NCI-H1092 (cell line): Measurements from ENCODE around the gene DERL2.

Experiments
- DNase-seq: peaks from one replicate; lab custom pipeline; 2025; lab: John Stamatoyannopoulos, UW

The DERL2 gene

DNA sequence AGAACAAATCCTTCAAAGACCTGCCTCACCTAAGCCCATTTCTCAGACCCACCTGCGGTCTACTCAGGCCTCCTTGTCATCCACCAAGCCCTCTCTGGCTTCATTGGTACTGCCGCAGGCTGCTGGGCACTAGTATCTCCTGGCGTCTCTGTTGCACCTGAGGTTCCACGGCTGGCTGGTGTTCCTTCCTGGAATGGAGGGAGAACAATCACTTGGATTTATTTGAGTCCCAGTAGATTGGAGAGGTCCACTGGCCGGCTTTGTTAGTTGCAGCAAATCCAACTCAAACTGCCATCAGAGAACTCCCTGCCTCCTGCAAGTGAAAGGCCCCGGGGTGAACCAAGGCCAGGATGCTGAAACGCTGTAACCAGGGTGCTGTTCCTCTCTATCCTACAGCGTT lies 15.7 kb upstream of the DERL2 start:
- DNase-seq: no peak

DNA sequence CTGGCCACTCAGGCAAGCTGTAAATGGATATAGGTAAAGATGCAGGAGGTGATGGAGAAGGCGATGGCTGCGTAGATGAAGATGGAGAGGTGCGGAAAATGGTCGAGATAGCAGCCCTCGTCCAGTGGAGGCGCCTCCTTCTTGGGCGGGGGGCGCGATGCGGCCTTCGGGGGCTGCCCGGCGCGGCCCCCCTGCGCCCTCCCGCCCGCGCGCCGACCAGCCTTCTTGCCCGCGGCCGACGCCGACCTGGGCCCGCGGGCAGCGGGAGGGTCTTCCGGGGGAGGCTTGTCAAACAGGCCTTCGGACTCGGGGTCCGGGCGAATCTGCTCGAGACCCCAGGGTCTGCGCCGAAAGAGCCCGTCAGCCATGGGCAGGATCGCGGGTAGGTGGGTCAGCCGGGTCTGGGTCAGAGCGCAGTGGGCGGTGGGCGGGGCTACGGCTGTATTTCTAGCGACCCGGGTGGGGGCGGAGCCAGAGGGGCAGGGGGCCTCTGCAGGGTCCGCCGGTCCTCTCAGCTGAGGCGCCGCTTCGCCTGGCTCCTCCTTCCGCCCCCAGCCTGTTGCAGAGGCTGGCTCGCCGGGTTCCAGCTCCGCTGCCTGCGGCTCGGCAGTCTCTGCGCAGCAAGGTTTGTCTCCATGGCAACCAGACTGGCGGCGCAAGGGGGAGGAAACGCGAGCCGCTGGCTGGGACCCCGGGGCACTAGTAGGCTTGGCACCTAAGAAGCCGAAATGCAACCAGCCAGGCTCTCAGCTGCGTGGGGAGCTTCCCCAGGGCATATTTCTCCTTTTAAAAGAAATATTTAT lies 14.8 kb upstream of the DERL2 start:
- DNase-seq: peak; percentile 92

DNA sequence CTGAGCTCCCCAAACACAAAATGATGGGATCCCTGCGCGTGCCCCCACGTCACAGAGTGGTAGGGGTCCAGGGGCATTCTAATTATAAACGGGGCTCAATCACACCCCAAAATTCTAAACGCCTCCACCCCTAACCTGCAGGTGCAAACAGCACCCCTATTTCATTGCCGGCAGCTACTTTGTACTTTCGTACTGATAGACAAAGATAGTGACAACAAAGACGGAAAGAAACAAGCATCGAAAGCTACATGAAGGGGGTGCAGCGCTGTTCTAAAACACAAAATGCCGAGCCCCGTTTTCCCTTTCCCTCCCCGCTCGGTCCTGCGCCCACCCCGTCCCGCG lies 14.2 kb upstream of the DERL2 start:
- DNase-seq: no peak

DNA sequence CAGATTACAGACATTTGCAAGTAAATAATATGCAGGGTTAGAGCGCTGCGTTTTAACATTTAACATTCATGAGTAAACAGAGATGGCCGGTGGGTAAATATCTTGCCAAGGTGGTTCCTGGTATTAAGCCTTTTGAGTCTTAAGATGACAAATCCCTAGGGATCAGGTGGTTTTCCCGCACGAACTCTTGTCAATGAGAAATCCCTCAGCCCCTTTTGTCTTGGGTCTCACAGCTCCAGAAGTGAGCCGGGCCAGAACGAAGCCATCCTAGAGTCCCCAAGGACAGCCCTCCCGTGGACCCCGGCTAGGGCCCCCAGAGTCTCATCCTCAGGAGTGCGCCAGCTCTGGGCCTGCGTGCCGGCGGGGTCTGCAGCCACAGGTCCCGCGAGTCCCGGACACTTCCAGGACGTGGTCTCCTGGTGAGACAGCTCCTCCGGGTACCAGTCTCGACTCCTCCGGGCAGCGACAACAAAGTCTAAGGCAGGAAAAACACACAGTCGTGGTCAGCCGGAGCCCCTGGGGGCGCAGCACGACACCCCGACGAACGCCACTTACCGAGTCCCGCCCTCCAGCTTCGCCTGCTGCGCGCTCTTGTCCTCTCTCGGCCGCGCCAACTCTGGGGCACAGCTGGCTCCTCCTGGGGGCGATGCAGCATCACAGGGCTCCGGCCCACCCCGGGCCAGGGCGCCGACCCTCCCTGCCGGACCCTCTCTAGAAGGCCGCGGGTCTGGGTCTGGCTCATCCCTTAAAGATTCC lies 13.7 kb upstream of the DERL2 start:
- no peak for DNase-seq

DNA sequence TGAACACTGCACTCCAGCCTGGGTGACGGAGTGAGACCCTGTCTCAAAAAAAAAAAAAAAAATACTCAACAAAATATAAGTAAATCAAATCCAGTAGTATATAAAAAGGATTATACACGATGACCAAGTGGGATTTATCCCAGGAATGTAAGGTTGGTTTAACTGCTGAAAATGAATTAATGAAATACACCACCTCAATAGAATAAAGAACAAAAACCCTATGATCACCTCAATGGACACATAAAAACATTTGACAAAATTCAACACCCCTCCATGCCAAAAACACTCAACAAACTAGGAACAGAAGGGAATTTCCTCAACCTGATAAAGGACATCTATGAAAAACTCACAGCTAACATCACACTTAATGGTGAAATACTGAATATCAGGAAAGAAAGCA lies 7.0 kb upstream of the DERL2 start:
- DNase-seq: no peak

DNA sequence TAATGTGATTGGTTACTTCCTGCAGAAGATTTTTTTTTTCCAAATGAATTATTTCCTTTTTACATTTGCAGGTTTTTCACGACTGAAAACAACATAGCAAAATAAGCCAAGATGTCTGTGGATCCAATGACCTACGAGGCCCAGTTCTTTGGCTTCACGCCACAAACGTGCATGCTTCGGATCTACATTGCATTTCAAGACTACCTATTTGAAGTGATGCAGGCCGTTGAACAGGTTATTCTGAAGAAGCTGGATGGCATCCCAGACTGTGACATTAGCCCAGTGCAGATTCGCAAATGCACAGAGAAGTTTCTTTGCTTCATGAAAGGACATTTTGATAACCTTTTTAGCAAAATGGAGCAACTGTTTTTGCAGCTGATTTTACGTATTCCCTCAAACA lies 2.8 kb upstream of the DERL2 start:
- no peak for DNase-seq

DNA sequence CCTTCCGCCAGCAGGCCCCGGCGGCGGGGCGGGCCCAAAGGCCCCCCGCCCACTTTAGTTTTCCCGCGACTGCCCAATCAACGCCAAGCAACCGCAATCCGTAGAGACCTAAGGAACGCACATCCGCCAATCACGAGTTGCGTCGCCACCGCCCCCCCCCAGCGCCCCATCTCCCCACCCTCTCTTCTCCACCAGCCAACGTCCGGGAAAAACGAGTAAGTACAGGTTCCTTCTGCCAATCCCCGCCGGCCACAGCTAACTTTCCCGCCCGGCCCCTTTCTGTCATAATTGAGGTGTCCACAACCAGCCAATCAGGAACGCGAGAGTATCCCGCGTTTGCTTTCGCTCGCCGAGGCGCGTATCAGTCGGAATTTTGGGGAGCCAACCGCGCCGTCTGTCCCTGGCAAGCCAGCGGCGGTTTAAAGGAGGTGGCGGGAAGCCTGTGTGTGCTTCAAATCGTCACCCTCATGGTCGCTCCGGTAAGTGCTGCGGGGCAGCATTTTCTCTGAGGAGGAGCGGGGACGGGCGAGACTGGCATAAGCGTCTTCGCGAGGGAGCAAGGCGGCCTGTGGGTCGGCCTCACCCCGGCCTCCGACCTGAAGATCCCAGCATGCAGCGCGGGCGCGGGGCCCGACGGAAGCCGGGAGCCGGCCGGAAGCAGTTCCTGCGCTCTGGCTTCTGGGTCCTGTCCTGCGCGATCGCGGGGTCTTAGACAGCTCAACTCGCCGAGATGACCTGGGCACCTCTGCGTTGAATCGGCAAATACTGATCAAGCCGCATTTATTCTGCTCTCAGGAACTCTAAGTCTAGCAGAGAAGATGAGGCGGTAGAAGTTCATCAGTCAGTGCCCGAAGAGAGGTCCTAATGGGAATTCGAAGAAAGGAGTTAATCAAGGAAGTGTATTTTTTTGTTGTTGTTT lies 487 bp upstream of the DERL2 start, which contains the start of gene MIS12:
TSS of gene MIS12 (plus strand) at position 361 of the 919 bp plus-strand sequence. CDS start 2,297 bp downstream, outside the sequence.
- peak; percentile 95 for DNase-seq

DNA sequence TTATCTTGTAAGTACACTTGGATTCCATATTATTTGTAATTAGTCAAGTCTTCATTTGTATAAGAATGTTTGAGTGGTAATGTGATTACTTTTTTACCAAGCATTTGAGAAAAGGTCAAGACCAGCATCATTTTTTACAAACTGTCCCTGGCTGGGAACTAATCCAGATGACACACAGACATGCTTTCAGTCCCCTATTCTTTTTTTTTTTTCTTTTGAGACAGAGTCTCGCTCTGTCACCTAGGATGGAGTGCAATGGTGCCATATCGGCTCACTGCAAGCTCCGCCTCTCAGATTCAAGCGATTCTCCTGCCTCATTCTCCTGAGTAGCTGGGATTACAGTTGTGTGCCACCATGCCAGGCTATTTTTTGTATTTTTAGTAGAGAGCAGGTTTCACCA lies 4.5 kb downstream of the DERL2 start:
- no peak for DNase-seq

DNA sequence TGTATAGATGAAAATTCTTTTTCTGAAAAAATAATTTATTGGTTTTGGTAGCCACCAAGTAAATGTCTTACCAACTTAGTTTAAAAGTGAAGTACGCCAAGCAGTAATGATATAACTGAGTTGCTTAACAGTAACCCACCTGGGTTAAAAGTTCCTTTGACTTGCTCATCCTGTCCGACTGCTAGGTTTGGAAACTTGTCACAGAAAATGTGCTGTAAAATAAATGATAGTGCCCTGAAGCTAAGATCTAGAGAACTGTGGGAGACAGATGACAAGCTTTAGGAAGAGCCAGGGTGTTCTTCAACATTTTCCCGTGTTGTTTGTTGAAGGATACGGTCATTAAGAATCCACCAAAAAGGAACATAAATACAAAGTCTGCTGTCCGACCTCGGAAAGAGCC lies 5.0 kb downstream of the DERL2 start:
- no peak for DNase-seq

DNA sequence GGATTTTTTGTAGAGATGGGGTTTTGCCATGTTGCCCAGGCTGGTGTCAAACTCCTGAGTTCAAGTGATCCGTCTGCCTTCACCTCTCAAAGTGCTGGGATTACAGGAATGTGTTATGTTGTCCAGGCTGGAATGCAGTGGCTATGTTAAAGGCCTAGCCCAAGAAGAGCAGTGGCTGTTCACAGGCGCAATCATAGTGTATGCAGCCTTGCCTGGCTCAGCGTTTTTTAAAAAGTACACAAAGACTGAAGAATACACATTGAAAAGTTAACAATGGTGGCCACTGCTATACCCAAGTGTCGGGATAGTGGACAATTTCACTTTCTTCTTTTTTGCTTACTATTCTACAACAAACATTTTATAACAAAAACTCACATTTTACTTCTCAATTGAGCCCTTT lies 7.0 kb downstream of the DERL2 start:
- DNase-seq: no peak

DNA sequence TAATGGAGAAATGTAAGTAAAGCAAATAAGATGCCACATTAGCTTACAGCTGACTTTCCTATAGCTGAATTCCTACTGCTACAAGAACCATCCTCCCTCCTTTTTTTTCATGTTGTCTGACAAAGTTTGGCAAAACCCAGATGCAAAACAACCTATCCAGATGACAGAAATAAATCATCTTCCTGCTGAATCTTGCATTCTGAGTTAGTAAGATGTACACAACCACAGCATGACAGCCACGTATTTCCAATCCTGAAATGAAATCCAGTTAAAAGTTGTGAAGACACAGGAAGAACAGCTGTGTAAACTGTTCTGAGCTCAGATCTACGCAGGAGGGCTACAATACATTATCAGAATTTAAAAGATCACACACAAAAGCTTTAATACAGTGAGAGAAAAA lies 12.1 kb downstream of the DERL2 start:
- no peak for DNase-seq

DNA sequence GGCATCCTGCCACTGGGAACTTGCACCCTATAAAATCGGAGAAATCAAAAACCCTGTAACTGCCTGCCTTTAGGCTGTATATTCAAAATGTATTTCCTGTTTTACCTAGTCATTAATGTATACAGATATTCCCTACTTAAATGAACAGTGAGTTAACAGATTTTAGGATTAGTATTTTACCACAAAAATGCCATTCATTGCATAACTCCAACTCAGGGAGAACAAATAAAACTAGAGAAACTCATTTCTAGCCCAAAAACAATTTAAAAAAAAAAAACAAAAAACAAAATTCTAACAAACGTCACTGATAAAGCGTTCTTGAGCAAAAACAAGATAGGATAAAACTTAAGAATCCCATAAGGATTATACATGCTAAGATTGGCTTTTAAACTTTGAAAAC lies 13.5 kb downstream of the DERL2 start:
- no peak for DNase-seq

DNA sequence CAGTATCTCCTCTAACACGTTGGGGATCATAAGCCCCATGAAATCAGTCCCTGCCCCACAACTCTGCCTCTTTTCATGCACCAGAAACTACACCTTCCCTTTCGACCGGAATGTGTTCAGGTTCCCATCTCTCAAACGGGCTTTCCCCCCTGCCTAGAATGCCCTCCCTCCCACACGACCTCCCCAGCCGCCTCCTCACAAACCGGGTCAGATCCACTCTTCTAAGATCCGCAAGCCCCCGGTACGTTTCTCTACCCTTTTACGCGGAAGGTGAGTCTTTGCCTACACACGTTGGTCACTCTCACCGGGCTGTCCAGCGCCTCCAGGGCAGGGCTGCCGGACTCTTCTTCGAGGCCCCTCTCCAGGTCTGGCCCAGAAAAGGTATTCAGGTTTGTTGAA lies 17.9 kb downstream of the DERL2 start:
- DNase-seq: no peak

DNA sequence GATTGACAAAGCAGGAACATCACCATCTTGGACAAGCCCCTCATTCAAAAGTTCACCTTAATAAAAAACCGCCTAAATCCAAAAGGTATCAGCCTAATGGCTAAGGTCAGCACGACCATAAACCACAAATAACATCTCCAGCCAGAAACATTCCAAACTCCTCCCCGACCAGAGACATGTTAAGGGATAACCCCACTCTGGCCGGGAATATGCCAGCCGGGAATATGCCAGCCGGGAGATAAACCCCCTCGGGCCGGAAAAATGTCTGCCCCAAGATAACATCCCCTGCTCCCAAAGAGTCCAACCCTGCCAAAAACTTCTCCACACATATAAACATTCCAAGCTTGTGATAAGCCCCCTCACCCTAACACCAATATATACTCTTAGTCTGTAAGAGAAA lies 18.6 kb downstream of the DERL2 start:
- no peak for DNase-seq

DNA sequence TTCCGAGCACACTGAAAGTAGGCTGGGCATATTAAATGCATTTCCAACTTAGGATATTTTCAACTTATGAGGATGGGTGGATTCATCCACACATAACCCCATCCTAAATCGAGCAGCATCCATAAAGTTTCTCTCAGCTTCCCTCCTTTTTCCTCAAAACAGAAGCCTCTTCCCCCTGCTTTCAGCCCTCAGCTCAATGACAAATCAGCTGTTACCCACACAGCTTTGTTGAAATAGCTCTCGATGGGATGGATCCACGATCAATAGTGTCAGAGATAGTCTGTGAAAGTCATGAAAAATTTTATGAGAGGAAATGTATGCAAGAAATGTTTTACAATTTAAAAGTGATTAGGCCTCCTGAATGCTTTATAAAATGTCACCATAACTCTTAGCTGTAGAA lies 19.7 kb downstream of the DERL2 start:
- no peak for DNase-seq

DNA sequence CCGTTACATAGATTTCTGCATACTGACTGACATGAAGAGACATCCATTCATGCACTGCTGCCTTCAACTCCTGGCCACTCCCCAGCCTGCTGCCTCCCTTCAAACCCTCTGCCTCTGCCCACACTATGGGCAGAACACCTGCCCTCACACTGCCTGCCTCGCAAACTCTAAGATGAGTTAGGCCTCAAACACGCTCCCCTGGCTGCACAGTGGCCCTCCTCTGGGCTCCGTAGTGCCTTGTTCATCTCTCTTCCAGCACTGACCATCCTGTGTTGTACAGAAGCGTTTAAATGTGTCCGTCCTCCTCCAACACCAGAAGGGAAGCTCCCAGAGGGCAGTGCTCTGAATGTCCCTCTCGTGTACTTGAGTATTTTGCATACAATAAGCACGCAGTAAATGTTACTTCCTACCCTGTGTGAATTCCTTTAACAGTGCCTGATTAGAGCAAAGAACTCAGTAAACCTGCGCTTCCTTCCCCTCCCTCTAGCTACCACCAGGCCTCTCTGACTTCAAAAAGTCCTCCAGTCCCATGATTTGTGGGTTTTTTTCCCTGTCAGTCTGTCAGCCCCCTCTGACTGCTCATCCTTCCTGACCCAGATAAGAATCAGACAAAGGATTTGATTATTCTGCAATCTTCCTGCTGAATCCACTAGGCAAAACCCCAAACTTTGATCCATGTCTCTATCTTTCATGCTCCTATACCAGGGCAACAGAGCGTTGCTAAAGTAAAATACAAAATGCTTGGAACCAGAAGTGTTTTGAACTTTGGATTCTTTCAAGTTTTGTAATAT lies 21.1 kb downstream of the DERL2 start:
- no peak for DNase-seq

DNA sequence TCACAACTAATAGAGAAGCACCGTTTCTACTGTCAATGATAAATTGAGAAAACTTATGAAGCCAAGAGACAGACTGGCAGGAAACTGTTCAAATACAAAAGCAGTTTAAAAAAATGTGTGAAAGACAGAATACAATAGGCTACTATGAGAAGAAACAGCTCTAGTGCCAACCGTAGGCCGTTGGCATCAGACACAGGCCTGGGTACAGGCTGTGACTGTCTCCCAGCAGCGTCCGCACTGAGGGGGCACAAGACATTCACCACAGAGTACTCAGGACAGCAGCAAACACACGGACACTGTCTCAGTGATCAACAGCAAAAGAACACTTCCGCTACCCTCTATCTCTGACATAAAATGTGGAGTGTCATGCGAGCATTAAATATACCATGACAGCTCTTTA lies 39.2 kb downstream of the DERL2 start:
- DNase-seq: no peak

DNA sequence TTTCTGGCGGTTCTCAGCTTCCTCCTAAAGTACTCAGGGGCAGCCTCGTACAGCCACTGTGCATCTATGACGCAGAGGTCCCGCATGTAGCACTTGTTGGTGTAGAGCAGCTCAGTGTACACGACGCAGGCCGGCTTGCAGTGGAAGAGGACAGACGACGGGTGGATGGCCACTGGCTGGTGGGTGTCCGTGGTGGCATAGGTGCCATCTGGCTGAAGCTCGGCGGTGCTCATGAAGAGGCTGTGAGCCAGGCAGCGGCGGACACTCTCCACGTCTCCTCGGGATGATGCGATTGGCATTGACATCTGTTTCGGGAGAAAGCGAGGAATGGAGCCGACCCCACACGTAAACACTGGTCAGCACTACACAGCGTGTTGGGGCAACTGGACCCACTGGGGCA lies 41.8 kb downstream of the DERL2 start:
- DNase-seq: no peak

DNA sequence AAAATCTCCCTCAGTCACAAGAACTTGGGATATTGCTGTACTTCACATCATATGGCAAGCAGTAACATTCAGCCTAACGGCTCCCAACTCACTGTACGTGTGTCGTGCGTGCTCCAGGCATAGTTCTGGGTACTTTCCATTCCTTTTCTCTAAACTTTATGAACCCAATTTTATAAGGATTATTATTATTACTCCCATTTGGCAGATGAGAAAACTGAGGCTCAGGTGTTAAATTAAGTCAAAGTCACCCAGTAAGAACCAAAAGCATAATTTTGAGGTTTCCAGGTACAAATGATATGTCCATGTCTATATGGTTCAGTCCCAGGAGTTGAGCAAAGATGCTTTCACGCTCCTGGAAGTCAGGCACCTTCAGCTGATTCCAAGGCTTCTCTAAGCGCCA lies 42.2 kb downstream of the DERL2 start:
- no peak for DNase-seq

DNA sequence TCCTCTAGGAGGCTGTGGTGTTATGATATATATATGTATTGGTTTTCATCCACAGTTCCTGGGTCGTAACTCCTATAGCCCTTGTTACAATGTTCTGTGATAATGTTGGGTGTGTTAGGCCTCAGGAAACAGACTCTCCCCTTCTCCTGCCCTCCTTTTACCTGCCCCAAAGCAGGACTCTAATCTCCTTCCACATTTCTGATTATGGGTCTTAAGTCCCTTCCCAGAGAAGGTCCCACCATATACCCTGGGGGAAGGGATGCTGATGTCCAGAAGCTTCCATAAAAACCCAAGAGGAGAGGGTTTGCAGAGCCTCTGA lies 46.6 kb downstream of the DERL2 start:
- no peak for DNase-seq

DNA sequence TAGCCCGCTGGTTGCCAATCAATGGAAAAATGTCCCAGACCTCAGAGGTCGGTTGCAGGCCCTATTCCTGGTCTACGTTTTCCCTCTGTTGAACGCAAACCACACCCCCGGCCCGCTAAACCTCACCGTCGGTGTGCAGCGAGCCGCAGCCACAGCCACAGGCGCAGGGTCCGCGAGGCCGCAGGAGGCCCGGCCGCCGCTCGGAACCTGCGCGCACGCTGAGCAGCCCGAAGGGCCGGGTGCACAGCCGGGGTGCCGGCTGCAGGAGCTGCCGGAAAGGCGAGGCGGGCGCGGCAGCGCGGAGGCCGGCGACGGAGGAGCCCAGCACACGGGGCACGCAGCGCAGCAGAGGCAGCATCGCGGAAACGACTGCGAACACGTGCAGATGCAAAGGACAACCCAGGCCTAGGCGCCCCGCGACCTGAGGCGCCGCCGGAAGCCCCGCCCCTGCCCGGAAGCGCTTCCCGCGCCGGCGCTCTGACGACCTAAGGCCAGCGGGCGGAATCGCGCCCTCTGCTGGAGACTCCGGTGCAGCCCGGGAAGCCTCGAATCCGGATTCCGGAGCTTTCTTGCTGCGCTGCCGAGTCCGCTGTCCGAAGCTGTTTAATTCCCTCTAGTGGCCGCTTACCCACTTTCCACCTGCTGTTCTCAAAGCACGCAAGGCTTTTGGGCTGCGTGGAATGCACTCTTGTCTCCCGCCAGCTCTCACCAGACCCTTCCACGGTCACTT lies 47.1 kb downstream of the DERL2 start, which contains the start of gene C1QBP:
TSS of gene C1QBP (minus strand) at position 440 of the 730 bp plus-strand sequence. CDS start at position 358, 82 bp downstream.
- DNase-seq: peak; percentile 82
